Activated CD4-positive, alpha-beta T cell treated with anti-CD3 and anti-CD28 coated beads, Interleukin-2, amount 10 ng/mL, durations not matched to agents 24 days and 14 days (primary cell): ENCODE measurements around the gene PRR18. TPM values are rescaled to one million over a fixed set of nuclear protein-coding genes. Genes with fewer than 3 reads are reported as not detected.

Experiments
- DNase-seq: peaks from one replicate; pipeline ENCODE4 v3.0.0; 2022
- H3K27ac Mint-ChIP-seq: one replicate; pipeline ENCODE4 v1.8.0; 2022; ENCODE audit warnings: mild to moderate bottlenecking, mixed read lengths
- H3K27me3 Mint-ChIP-seq: one replicate; pipeline ENCODE4 v1.8.0; 2022; ENCODE audit warnings: mixed read lengths
- H3K36me3 Mint-ChIP-seq: one replicate; pipeline ENCODE4 v1.8.0; 2022; ENCODE audit warnings: low read depth, mild to moderate bottlenecking, mixed read lengths
- H3K4me1 Mint-ChIP-seq: one replicate; pipeline ENCODE4 v1.8.0; 2021; ENCODE audit warnings: mixed read lengths
- H3K4me3 Mint-ChIP-seq: one replicate; pipeline ENCODE4 v1.8.0; 2022; ENCODE audit warnings: mild to moderate bottlenecking, moderate library complexity, mixed read lengths
- H3K9me3 Mint-ChIP-seq: one replicate; pipeline ENCODE4 v1.8.0; 2021; ENCODE audit warnings: mixed read lengths
- intact Hi-C: fragments of 100-400 bp; cut with micrococcal nuclease; formaldehyde crosslinking; loops from one replicate; pipeline ENCODE4 v1.15.1; 2023
- total RNA-seq: library from RNA; stranded (reverse); gene quantifications from 2 replicates; pipeline ENCODE4 v1.2.3, GENCODE V29; 2022

PRR18 gene
- total RNA-seq, 1 donor from 2014 or later, result not detected

DNA sequence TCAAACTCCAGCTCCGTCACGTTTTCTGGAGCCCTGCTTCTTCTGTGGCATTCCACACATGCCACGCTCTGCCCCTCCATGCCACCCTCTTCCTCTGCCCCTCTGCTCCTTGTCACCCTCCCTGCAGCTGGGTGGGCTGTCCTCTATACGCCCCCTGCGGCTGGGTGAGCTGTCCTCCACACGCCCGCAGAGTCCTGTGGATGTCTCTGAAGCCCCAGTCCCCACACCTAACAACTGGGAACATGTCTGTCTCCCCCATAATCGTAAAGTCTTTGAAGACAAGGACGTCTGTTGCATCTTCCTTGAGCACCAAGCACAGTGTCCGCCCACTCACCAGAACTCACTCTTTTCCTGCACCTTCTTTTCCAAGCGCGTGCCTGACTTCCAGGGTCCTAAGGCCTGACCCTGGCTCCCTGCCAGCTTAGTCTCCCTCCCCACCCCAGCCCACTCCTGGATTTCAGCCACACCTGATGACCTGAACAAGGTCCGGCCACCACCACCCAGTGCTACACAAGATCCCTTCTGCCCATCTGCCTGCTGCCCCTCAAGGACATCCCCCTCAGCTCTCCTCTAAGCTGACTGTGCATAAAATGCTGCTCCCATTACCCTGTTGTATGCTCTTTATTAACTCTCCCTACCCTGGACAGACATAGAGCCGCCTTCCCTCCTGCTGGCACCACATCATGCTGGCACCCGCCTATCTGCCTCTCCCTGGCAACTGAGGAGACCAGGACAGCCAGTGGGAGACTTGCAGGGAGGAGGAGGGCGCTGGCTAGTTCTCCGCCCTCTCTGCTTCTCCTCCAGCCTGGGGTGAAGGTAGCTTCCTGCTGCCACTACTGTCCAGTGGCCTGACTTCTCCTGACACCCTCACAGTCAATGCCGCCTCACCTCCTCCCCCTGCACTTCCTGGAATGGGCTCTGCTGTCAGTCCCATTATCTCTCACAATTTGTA lies 10.7 kb upstream of the PRR18 start:
- H3K4me1 Mint-ChIP-seq, result no peaks in the 10 kb centered on the region
- H3K27ac Mint-ChIP-seq, result no peak overlapping the region
- H3K27me3 Mint-ChIP-seq, result peaks cover 3% of the 10 kb centered on the region
- intact Hi-C loops, result no loop called here
- H3K4me3 Mint-ChIP-seq, result no peak overlapping the region
- no peak for DNase-seq
- H3K9me3 Mint-ChIP-seq, result no peaks in the 10 kb centered on the region
- H3K36me3 Mint-ChIP-seq, result peaks cover 15% of the 10 kb centered on the region

DNA sequence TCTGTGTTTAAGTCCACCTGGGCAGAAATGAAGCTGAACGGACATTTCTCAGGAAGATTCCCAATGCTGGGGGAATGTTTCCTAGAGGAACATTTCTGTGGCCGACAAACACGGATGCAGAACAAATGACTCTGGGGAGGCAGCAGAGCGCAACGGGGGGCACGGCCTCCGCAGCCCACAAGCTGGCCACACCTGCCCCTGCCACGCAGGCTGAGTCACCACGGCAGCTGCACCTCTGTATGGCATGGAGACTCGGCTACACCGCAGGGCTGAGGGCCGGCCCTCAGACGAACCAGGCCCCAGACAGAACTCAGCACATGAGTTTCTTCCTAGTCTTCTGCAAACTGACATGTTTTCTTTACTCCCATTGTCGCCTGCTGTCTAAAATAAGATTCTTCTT lies 10.0 kb upstream of the PRR18 start:
- Mint-ChIP-seq H3K4me1 (no peaks in the 10 kb centered on the region), H3K4me3 (no peak overlapping the region), H3K27me3 (peaks cover 3% of the 10 kb centered on the region), H3K27ac (no peak overlapping the region), H3K36me3 (peaks cover 10% of the 10 kb centered on the region), H3K9me3 (no peaks in the 10 kb centered on the region)
- intact Hi-C loops, result no loop called here
- DNase-seq, result no peak

- Mint-ChIP-seq H3K36me3 (peaks cover 9% of the 10 kb centered on the region), H3K27me3 (peaks cover 7% of the 10 kb centered on the region), H3K27ac (no peak overlapping the region), H3K4me3 (no peak overlapping the region), H3K4me1 (no peaks in the 10 kb centered on the region), H3K9me3 (no peaks in the 10 kb centered on the region)
- intact Hi-C loops, result no loop called here
- no peak for DNase-seq
Measured at GRCh38 chr6:166317261-166318212, 9.3 kb upstream of the PRR18 start.

GRCh38 chr6:166315436-166315835 lies 7.2 kb upstream of the PRR18 start:
- H3K27ac Mint-ChIP-seq, result no peak overlapping the region
- H3K36me3 Mint-ChIP-seq, result peaks cover 3% of the 10 kb centered on the region
- no peak for DNase-seq
- H3K9me3 Mint-ChIP-seq, result no peaks in the 10 kb centered on the region
- H3K4me1 Mint-ChIP-seq, result no peaks in the 10 kb centered on the region
- H3K27me3 Mint-ChIP-seq, result peaks cover 13% of the 10 kb centered on the region
- intact Hi-C loops, result no loop called here
- H3K4me3 Mint-ChIP-seq, result no peak overlapping the region

DNA sequence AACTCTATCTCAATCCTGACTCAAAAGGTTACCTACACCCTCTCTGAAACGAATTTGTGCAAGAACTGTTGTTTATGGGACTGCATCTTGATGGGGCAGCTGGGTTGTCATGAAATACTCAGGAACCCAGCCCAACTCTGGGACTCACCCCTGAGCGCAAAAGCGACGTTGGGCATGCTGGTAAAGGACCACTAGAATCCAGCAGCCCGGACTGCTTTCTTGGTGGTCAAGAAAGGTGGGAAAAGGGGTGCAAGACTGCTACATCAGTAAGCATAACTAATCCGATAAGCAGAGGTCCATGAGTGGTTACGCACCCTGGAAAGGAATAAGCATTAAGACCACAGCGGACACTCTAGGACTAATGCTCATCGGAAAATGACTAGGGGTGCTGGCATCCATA lies 6.3 kb upstream of the PRR18 start:
- Mint-ChIP-seq H3K27me3 (peaks cover 21% of the 10 kb centered on the region), H3K27ac (no peak overlapping the region), H3K4me3 (no peak overlapping the region), H3K9me3 (no peaks in the 10 kb centered on the region), H3K36me3 (peaks cover 3% of the 10 kb centered on the region), H3K4me1 (no peaks in the 10 kb centered on the region)
- DNase-seq, result no peak
- intact Hi-C loops, result no loop called here

DNA sequence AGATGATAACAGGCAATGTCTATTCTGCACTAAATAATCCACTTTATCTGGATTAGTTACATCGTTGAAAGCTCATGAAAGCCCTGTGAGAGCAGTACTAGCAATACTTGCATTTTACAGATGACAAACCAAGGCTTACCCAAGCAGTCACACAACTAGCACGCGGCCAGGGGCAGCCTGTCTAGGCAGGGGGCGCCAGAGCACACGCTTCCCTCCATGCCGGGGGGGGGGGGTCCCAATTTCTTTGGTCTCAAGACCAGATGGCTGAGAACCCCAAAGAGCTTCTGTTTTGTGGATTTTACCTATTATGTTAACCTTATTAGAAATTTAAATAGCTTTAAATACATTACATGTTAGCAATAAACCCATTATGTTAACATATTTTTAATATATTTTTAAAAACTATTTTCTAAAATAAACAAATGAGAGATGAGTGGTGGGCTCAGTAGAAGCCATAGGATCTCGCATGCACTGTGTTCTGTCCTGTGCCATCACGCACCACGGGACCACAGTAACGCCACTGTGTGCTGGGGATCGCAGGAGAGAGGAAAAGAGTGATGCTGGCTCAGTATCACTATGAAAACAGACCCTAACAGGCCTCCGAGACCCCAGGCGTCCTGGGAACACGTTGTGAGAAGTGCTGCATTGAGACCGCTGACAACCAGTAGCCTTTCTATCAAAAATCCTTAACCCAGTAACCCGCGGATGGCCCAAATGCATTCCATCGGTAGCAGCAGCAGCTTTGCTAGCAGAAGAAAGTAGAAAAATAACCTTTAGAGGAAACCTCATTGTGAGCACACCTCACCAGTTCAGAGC lies 5.3 kb upstream of the PRR18 start:
- Mint-ChIP-seq H3K4me1 (no peaks in the 10 kb centered on the region), H3K9me3 (no peaks in the 10 kb centered on the region), H3K27ac (no peak overlapping the region), H3K27me3 (peaks cover 31% of the 10 kb centered on the region), H3K4me3 (no peak overlapping the region), H3K36me3 (peaks cover under 1% of the 10 kb centered on the region)
- no peak for DNase-seq
- intact Hi-C loops, result loop anchor here (1.0 kb wide), 1 partner anchor 88 kb away; no protein-coding TSS in a partner anchor

- Mint-ChIP-seq H3K4me3 (no peak overlapping the region), H3K36me3 (no peaks in the 10 kb centered on the region), H3K9me3 (no peaks in the 10 kb centered on the region), H3K27me3 (peaks cover 33% of the 10 kb centered on the region), H3K4me1 (no peaks in the 10 kb centered on the region), H3K27ac (no peak overlapping the region)
- intact Hi-C loops, result loop anchor here (1.0 kb wide), 1 partner anchor 88 kb away; no protein-coding TSS in a partner anchor
- no peak for DNase-seq
Measured at GRCh38 chr6:166312832-166313231, 4.6 kb upstream of the PRR18 start.

GRCh38 chr6:166310634-166311033 lies 2.4 kb upstream of the PRR18 start:
- intact Hi-C loops, result no loop called here
- Mint-ChIP-seq H3K27me3 (peaks cover 42% of the 10 kb centered on the region), H3K4me1 (no peaks in the 10 kb centered on the region), H3K4me3 (no peak overlapping the region), H3K36me3 (no peaks in the 10 kb centered on the region), H3K27ac (no peak overlapping the region), H3K9me3 (no peaks in the 10 kb centered on the region)
- DNase-seq, result no peak

DNA sequence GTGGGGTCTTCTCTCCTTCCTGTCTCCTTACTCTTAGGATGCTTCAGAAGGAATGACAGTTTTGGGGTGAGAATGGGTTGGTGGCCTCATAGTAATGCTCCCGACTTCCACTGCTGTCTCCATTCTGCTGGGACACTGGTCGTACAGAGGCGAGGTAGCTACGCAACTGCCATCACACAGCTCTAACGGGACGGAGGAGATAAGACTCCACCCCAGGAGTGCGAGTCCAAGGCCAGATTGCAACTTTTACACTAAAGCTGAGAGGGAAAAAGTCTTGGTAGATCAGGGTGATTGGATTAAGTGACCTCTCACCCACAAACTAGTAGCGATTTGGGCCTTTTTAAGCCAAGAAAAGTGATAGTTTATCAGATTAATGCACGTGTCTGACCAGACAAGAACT lies 1.8 kb upstream of the PRR18 start:
- no peaks in the 10 kb centered on the region for H3K9me3 Mint-ChIP-seq
- no peaks in the 10 kb centered on the region for H3K36me3 Mint-ChIP-seq
- H3K4me1 Mint-ChIP-seq, result no peaks in the 10 kb centered on the region
- peaks cover 46% of the 10 kb centered on the region for H3K27me3 Mint-ChIP-seq
- intact Hi-C loops, result loop anchor here (2.0 kb wide), 2 partner anchors 23 to 73 kb away; partner anchors contain the start of gene MPC1
- H3K27ac Mint-ChIP-seq, result no peak overlapping the region
- DNase-seq, result no peak
- no peak overlapping the region for H3K4me3 Mint-ChIP-seq

DNA sequence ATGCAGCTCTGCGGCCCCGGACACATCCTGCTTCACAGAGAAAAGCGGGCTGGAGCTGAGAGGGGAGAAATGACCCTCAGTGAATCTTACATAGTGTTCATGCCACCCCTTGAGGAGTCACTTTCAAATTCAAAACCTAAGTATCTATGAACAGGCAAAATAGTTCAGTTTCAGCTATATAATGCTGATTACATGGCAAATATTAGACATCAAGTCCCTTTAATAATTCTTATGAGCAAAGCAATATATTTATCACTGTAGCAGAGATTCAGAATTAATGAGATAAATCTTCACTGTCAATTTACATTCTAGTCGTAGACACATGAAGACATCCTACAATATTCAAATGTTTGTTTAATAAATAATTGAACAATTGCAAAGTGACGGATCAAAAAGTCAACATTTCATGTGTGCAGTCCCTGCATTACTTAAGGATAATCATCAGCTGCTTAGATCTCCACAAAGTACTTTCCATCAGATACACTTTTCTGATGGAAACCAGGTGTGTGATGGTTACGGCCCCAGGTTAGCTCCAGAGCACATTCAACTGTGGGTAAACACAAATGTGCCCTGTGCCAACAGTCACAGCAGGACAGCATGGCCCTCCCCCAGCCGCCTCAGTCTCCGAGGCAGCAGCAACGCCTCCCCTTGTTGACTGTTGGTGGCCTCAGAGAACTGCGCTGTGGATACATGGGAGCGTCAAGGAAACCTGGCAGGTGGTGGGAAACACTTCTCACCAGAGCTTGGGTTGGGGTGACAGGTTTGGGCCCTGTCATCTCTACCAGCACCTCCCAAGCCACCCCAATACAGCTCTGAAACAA lies 787 bp upstream of the PRR18 start:
- no peaks in the 10 kb centered on the region for H3K36me3 Mint-ChIP-seq
- no peaks in the 10 kb centered on the region for H3K4me1 Mint-ChIP-seq
- H3K27me3 Mint-ChIP-seq, result peaks cover 50% of the 10 kb centered on the region
- H3K9me3 Mint-ChIP-seq, result no peaks in the 10 kb centered on the region
- no peak overlapping the region for H3K4me3 Mint-ChIP-seq
- no peak for DNase-seq
- no peak overlapping the region for H3K27ac Mint-ChIP-seq
- intact Hi-C loops, result loop anchor here (2.0 kb wide), 2 partner anchors 24 to 74 kb away; partner anchors contain the start of gene MPC1

DNA sequence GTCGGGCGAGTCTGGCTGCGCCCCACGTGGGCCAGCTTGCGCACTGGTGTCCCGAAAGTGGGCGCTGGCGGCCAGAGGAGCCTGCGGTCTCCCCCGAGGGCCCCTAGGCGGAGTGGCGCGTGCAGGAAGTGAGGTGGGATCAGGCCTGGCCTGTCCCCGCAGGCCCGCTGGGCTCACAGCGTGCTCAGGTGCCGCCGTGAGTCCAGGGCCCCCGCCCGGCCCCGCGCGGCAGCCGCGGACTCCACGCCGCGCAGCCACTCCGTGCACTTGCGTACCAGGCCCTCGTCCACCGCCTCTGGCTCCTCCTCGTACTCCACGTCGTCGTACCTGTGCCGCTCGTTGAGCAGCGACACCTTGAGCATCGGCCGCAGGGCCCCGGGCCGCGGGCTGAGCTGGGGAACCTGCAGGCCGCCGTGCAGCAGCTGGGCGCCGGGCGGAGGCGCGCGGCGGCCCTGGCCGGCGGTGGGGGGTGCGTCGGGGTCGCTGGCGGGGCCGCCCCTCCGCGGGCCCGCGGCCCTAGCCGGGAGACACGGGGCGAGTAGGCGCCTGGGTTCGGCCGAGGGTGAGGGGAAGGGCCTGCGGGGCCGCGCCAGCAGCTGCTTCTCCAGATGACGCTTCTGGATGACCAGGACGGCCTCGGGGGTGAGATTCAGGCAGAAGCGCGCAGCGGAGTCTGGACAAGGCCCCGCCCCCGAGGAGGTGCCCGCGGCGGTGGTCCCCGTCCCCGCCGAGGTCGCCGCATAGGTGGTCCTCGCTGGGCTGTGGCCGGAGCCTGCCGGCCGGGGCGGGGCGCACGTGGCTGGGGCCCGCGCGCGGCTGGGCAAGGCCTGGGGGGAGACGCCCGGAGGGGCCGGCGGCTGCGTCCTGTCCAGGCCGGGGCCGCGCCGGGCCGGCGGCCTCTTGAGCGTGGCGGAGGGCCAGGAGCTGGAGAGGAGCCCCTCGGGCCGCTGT lies 835 bp downstream of the PRR18 start:
- intact Hi-C loops, result loop anchor here (2.0 kb wide), 2 partner anchors 25 to 75 kb away; partner anchors contain the start of gene MPC1
- Mint-ChIP-seq H3K27me3 (peaks cover 62% of the 10 kb centered on the region), H3K4me3 (no peak overlapping the region), H3K9me3 (no peaks in the 10 kb centered on the region), H3K4me1 (no peaks in the 10 kb centered on the region), H3K36me3 (no peaks in the 10 kb centered on the region), H3K27ac (no peak overlapping the region)
- no peak for DNase-seq
